Keratinocyte (primary cell): ENCODE data around the gene TMC5. TPM values are rescaled to one million over a fixed set of nuclear protein-coding genes. Genes with fewer than 3 reads are reported as not detected.

ENCODE experiments used
- DNase-seq: peaks from one replicate; pipeline ENCODE4 v3.0.0-alpha.2; 2011; ENCODE audit warnings: low read depth, missing footprints, low spot score
- FAIRE-seq: peaks from 2 replicates; lab custom pipeline; 2011; peaks lifted over from hg19 to GRCh38; lab: Jason Lieb, UNC
- H2AFZ ChIP-seq: 2 replicates; pipeline ENCODE4 v1.6.0; 2012; ENCODE audit warnings: low read length, control low read depth, inconsistent platforms; ENCODE audit not compliant: control insufficient read depth
- H3K27ac ChIP-seq: 2 replicates; pipeline ENCODE4 v1.5.1; 2011; ENCODE audit warnings: low read length; ENCODE audit not compliant: control insufficient read depth, insufficient read depth
- H3K27me3 ChIP-seq: 3 replicates; pipeline ENCODE4 v1.6.0; 2011; ENCODE audit warnings: low read length; ENCODE audit not compliant: control insufficient read depth, insufficient read depth; ENCODE audit errors: extremely low read depth
- H3K36me3 ChIP-seq, 2 experiments: 2 replicates in 1 of 2; 3 replicates in 1 of 2; pipeline ENCODE4 v1.5.1; 2011; ENCODE audit warnings: low read length in 2 of 2, mild to moderate bottlenecking in 1 of 2; ENCODE audit not compliant: control insufficient read depth in 2 of 2, insufficient read depth in 2 of 2; ENCODE audit errors: extremely low read depth in 1 of 2
- H3K4me1 ChIP-seq: 3 replicates; pipeline ENCODE4 v1.5.1; 2011; ENCODE audit warnings: low read length; ENCODE audit not compliant: control insufficient read depth, insufficient read depth; ENCODE audit errors: extremely low read depth
- H3K4me2 ChIP-seq: 3 replicates; pipeline ENCODE4 v1.6.0; 2011; ENCODE audit warnings: low read depth, low read length; ENCODE audit not compliant: control insufficient read depth, insufficient read depth; ENCODE audit errors: extremely low read depth
- H3K4me3 ChIP-seq, 3 experiments: fragments of 200-600 bp in 1 of 3; sonication (generic) in 1 of 3; 2 replicates in 2 of 3; 3 replicates in 1 of 3; pipeline ENCODE4 v1.5.1; 2011 to 2016; ENCODE audit warnings: low read length in 3 of 3, mild to moderate bottlenecking in 3 of 3, control low read depth in 2 of 3, inconsistent platforms in 1 of 3, low read depth in 1 of 3, mixed read lengths in 1 of 3, mixed run types in 1 of 3, moderate library complexity in 1 of 3; ENCODE audit not compliant: control insufficient read depth in 2 of 3, insufficient read depth in 2 of 3; ENCODE audit errors: extremely low read depth in 1 of 3
- H3K79me2 ChIP-seq: 2 replicates; pipeline ENCODE4 v1.6.0; 2012; ENCODE audit warnings: low read length; ENCODE audit not compliant: control insufficient read depth, insufficient read depth
- H3K9ac ChIP-seq: 3 replicates; pipeline ENCODE4 v1.6.0; 2011; ENCODE audit warnings: low read length; ENCODE audit not compliant: control insufficient read depth, insufficient read depth; ENCODE audit errors: extremely low read depth
- H3K9me1 ChIP-seq: 3 replicates; pipeline ENCODE4 v1.6.0; 2011; ENCODE audit warnings: low read length; ENCODE audit not compliant: control insufficient read depth, insufficient read depth; ENCODE audit errors: extremely low read depth
- H3K9me3 ChIP-seq: 2 replicates; pipeline ENCODE4 v1.5.1; 2012; ENCODE audit warnings: low read depth, low read length; ENCODE audit not compliant: control insufficient read depth
- H4K20me1 ChIP-seq: 3 replicates; pipeline ENCODE4 v1.6.0; 2011; ENCODE audit warnings: low read length; ENCODE audit not compliant: control insufficient read depth, insufficient read depth; ENCODE audit errors: extremely low read depth
- EZH2 ChIP-seq: IDR thresholded peaks from one replicate; pipeline ENCODE4 v1.6.1; 2012; ENCODE audit warnings: inconsistent platforms, mild to moderate bottlenecking, low read length, moderate library complexity
- dilution Hi-C: fragments of 300-500 bp; cut with MboI; formaldehyde crosslinking; loops from one replicate; pipeline ENCODE4 v1.7.0; 2020; ENCODE audit warnings: low sequenced_read_pairs; ENCODE audit not compliant: extremely low pct_ligation_motif_present
- polyA plus RNA-seq, 5 experiments: library from polyadenylated mRNA; depleted of rRNA in 3 of 5; stranded (reverse) in 3 of 5; stranded (forward) in 1 of 5; unstranded in 1 of 5; fragments of >200 nt; gene quantifications; 1 replicate in 1 of 5; 2 replicates in 3 of 5; 3 replicates in 1 of 5; pipeline versions ENCODE4 v1.2.1 to v1.2.3, GENCODE V29; 2011 to 2012; ENCODE audit warnings: missing spikeins in 2 of 5, low read depth in 1 of 5, low replicate concordance in 1 of 5
- TF ChIP-seq, protein P1 (sequence below), 3 experiments: IDR thresholded peaks in 1 of 3; conservative IDR thresholded peaks in 1 of 3; optimal IDR thresholded peaks in 1 of 3; 2 replicates in 2 of 3; 3 replicates in 1 of 3; pipeline versions ENCODE3 to v1.5.1; 2011; ENCODE audit warnings: low read length in 3 of 3, mild to moderate bottlenecking in 3 of 3, moderate library complexity in 2 of 3, control low read depth in 1 of 3, inconsistent platforms in 1 of 3; ENCODE audit not compliant: insufficient read depth in 2 of 3; ENCODE audit errors: extremely low read depth in 1 of 3

The TMC5 gene
- polyA plus RNA-seq, 1 donor (not counting 4 experiments of a cell fraction or from before 2014, with no cell fraction given) = 0.18 TPM

DNA sequence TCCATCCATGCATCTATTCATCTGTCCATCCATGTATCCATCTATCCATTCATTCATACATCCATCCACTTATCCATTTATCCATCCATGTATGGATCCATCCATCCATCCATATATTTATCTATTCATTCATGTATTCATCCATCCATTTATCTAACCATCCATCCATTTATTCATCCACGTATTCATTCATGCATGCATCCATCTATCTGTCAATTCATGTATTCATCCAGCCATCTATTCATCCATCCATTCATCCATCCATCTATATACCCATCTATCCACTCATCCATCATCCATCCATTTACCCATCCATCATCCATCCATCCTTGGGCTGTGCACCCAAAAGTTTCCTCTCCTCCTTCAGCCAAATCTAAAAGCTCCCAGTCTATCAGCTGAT, 60.8 kb downstream of the TMC5 start:
- H3K4me3 ChIP-seq = no peak overlapping the region
- no peaks in the 10 kb centered on the region for H3K27me3 ChIP-seq
- dilution Hi-C loops = no loop called here
- H3K79me2 ChIP-seq = no peaks in the 10 kb centered on the region
- no peaks in the 10 kb centered on the region for H3K9me3 ChIP-seq
- no peak for FAIRE-seq
- H2AFZ ChIP-seq = no peak overlapping the region
- no peak overlapping the region for H3K4me2 ChIP-seq
- DNase-seq = no peak
- H3K9me1 ChIP-seq = no peaks in the 10 kb centered on the region
- H3K4me1 ChIP-seq = no peaks in the 10 kb centered on the region
- no peak overlapping the region for H3K27ac ChIP-seq
- no peaks in the 10 kb centered on the region for H3K36me3 ChIP-seq
- no peaks in the 10 kb centered on the region for H4K20me1 ChIP-seq
- H3K9ac ChIP-seq = no peak overlapping the region
- no peak for TF ChIP-seq EZH2
- TF ChIP-seq, protein P1, sequence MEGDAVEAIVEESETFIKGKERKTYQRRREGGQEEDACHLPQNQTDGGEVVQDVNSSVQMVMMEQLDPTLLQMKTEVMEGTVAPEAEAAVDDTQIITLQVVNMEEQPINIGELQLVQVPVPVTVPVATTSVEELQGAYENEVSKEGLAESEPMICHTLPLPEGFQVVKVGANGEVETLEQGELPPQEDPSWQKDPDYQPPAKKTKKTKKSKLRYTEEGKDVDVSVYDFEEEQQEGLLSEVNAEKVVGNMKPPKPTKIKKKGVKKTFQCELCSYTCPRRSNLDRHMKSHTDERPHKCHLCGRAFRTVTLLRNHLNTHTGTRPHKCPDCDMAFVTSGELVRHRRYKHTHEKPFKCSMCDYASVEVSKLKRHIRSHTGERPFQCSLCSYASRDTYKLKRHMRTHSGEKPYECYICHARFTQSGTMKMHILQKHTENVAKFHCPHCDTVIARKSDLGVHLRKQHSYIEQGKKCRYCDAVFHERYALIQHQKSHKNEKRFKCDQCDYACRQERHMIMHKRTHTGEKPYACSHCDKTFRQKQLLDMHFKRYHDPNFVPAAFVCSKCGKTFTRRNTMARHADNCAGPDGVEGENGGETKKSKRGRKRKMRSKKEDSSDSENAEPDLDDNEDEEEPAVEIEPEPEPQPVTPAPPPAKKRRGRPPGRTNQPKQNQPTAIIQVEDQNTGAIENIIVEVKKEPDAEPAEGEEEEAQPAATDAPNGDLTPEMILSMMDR (optimal IDR thresholded peaks at IDR 0.05 in 1 of 3, IDR thresholded peaks at IDR 0.05 in 1 of 3, conservative IDR thresholded peaks at IDR 0.05 in 1 of 3; ENCODE audit: extremely low read depth in 1 of 3, insufficient read depth in 2 of 3, low read length in 3 of 3) = no peak

DNA sequence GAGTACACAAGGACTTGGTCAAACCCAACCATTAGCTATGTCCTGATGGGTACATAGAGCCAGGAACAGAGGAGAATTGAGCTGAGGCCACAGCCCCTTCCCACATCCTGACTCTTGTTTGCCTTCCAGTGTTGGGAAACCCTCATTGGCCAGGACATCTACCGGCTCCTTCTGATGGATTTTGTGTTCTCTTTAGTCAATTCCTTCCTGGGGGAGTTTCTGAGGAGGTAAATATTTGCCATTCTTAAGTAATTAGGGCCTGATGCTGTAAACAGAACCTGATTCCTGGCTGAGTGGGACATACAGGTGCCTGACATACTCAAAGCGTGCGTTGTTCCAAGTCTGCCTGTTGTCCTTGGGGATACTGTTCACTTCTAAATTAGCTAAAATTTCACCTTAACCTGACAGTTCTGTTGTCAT, 61.6 kb downstream of the TMC5 start:
- H3K9ac ChIP-seq = no peak overlapping the region
- FAIRE-seq (no peak), DNase-seq (no peak)
- no peaks in the 10 kb centered on the region for H3K79me2 ChIP-seq
- H3K9me3 ChIP-seq = no peaks in the 10 kb centered on the region
- H3K4me3 ChIP-seq = no peak overlapping the region
- H4K20me1 ChIP-seq = no peaks in the 10 kb centered on the region
- dilution Hi-C loops = no loop called here
- TF ChIP-seq, protein P1 (optimal IDR thresholded peaks at IDR 0.05 in 1 of 3, IDR thresholded peaks at IDR 0.05 in 1 of 3, conservative IDR thresholded peaks at IDR 0.05 in 1 of 3; ENCODE audit: extremely low read depth in 1 of 3, insufficient read depth in 2 of 3, low read length in 3 of 3) = no peak
- TF ChIP-seq EZH2 = no peak
- H2AFZ ChIP-seq = no peak overlapping the region
- H3K4me2 ChIP-seq = no peak overlapping the region
- H3K36me3 ChIP-seq = no peaks in the 10 kb centered on the region
- no peaks in the 10 kb centered on the region for H3K27me3 ChIP-seq
- no peak overlapping the region for H3K27ac ChIP-seq
- no peaks in the 10 kb centered on the region for H3K4me1 ChIP-seq
- H3K9me1 ChIP-seq = no peaks in the 10 kb centered on the region
